HepG2 (cell line): ENCODE measurements around the gene ABTB2. TPM values are rescaled to one million over a fixed set of nuclear protein-coding genes. Genes with fewer than 3 reads are reported as not detected.
A peak's percentile ranks its signal among the peaks of the same experiment; 100 is the strongest.

Source experiments
- ATAC-seq: fragments of 200-7000 bp; cut with Tn5 transposase; 3 replicates; pipeline ENCODE4 v1.9.1; 2020; ENCODE audit warnings: mild to moderate bottlenecking, moderate library complexity
- BruUV-seq: library from RNA; stranded (reverse); fragments of 400-500 nt; replicated peaks from 2 replicates; lab custom pipeline; 2021; lab: Mats Ljungman, UMichigan
- CTCF ChIA-PET: fragments of 300-600 bp; formaldehyde crosslinking; extraction: SDS; loops from one replicate; lab custom pipeline; 2021; ENCODE audit warnings: low total read pairs, inconsistent platforms, low intra/inter-chr PET ratio; lab: Yijun Ruan, JAX
- POLR2A ChIA-PET: fragments of 350-600 bp; sonication (Branson Sonifier 250); formaldehyde crosslinking; loops from one replicate; lab custom pipeline; 2020; ENCODE audit warnings: antibody characterized with exemption, inconsistent platforms; lab: Yijun Ruan, JAX
- DNase-seq: peaks from one replicate; pipeline ENCODE4 v3.0.0-alpha.2; 2015; ENCODE audit warnings: low spot score
- FAIRE-seq: peaks from 3 replicates; lab custom pipeline; 2011; peaks lifted over from hg19 to GRCh38; lab: Jason Lieb, UNC
- H2AFZ ChIP-seq: one replicate; pipeline ENCODE4 v1.6.1; 2011; ENCODE audit warnings: low read length, inconsistent platforms
- H3K27ac ChIP-seq: fragments of 300-600 bp; 3 replicates; pipeline ENCODE4 v1.8.0; 2011; ENCODE audit warnings: mixed run types, mild to moderate bottlenecking, mixed read lengths, low read length, inconsistent platforms; ENCODE audit not compliant: insufficient read depth; ENCODE audit errors: extremely low read length
- H3K27me3 ChIP-seq, 2 experiments: fragments of 200-600 bp in 1 of 2; 2 replicates in 1 of 2; 3 replicates in 1 of 2; pipeline versions ENCODE4 v1.6.0 to v1.8.0; 2011; ENCODE audit warnings: low read length in 2 of 2, mild to moderate bottlenecking in 2 of 2, moderate library complexity in 2 of 2, inconsistent platforms in 1 of 2; ENCODE audit not compliant: insufficient read depth in 2 of 2, control insufficient read depth in 1 of 2
- H3K36me3 ChIP-seq, 2 experiments: fragments of 200-600 bp in 1 of 2; replicated peaks in 1 of 2; 2 replicates in 1 of 2; 3 replicates in 1 of 2; pipeline versions ENCODE4 v1.5.1 to v1.8.0; 2011; ENCODE audit warnings: low read length in 2 of 2, inconsistent platforms in 1 of 2; ENCODE audit not compliant: insufficient read depth in 2 of 2, control insufficient read depth in 1 of 2
- H3K4me1 ChIP-seq: 2 replicates; pipeline ENCODE4 v1.5.1; 2012; ENCODE audit warnings: low read length, inconsistent platforms; ENCODE audit not compliant: insufficient read depth
- H3K4me2 ChIP-seq: 2 replicates; pipeline ENCODE4 v1.6.0; 2011; ENCODE audit warnings: low read depth, low read length, inconsistent platforms
- H3K4me3 ChIP-seq, 3 experiments: fragments of 200-600 bp in 1 of 3; sonication (generic), shearing (Covaris generic) in 1 of 3; replicated peaks in 1 of 3; 2 replicates each; pipeline ENCODE4 v1.5.1; 2011 to 2016; ENCODE audit warnings: low read length in 3 of 3, inconsistent platforms in 2 of 3, low read depth in 2 of 3, mild to moderate bottlenecking in 2 of 3, control low read depth in 1 of 3, mixed read lengths in 1 of 3; ENCODE audit not compliant: insufficient read depth in 1 of 3
- H3K79me2 ChIP-seq: one replicate; pipeline ENCODE4 v1.6.1; 2011; ENCODE audit warnings: low read length, inconsistent platforms; ENCODE audit not compliant: insufficient read depth
- H3K9ac ChIP-seq: 2 replicates; pipeline ENCODE4 v1.6.0; 2011; ENCODE audit warnings: mild to moderate bottlenecking, low read depth, low read length, inconsistent platforms; ENCODE audit not compliant: insufficient read depth
- H3K9me3 ChIP-seq: 2 replicates; pipeline ENCODE4 v1.5.1; 2012; ENCODE audit warnings: mild to moderate bottlenecking, low read length
- H4K20me1 ChIP-seq: 2 replicates; pipeline ENCODE4 v1.6.0; 2011; ENCODE audit warnings: inconsistent platforms, mild to moderate bottlenecking, low read length, moderate library complexity; ENCODE audit not compliant: insufficient read depth
- AGO2 ChIP-seq: fragments of 200-400 bp; formaldehyde crosslinking; optimal IDR thresholded peaks from 2 replicates; pipeline ENCODE3; 2017; ENCODE audit warnings: mild to moderate bottlenecking, low read depth, low read length, moderate library complexity
- BRCA1 ChIP-seq: sonication (generic); formaldehyde crosslinking; IDR thresholded peaks from 2 replicates; pipeline ENCODE4 v1.4.0; 2020; ENCODE audit warnings: missing genetic modification reagents
- RBM22 ChIP-seq: fragments of 200-400 bp; formaldehyde crosslinking; optimal IDR thresholded peaks from 2 replicates; pipeline ENCODE3; 2017; ENCODE audit warnings: mild to moderate bottlenecking, low read length, moderate library complexity
- SIX4 ChIP-seq: sonication (generic); formaldehyde crosslinking; IDR thresholded peaks from 2 replicates; pipeline ENCODE4 v1.4.0; 2020; ENCODE audit warnings: missing genetic modification reagents
- XBP1 ChIP-seq: sonication (generic); formaldehyde crosslinking; IDR thresholded peaks from 2 replicates; pipeline ENCODE4 v1.5.0; 2020; ENCODE audit warnings: missing genetic modification reagents
- WGBS: methylation state at CpG from one replicate; pipeline ENCODE4 v1.1.6; 2017; ENCODE audit warnings: low lambda C conversion rate; 5-methylcytosine and 5-hydroxymethylcytosine counted together
- in situ Hi-C: cut with HindIII; loops from 2 replicates; pipeline ENCODE4 v1.10.0; 2017; ENCODE audit warnings: low pct_unique_long_range_greater_than_20kb; ENCODE audit not compliant: extremely low pct_ligation_motif_present
- intact Hi-C: fragments of 100-400 bp; cut with micrococcal nuclease; formaldehyde crosslinking; loops from one replicate; pipeline ENCODE4 v1.10.0; 2022; ENCODE audit not compliant: unreplicated experiment
- polyA plus RNA-seq, 8 experiments: library from polyadenylated mRNA; depleted of rRNA in 3 of 8; stranded (reverse) in 7 of 8; unstranded in 1 of 8; fragments of >200 nt; fragmentation: Illumina TruSeq in 4 of 8; extraction: Trizol in 4 of 8; gene quantifications; 2 replicates each; pipeline versions ENCODE4 v1.2.1 to v1.2.3, GENCODE V29; 2011 to 2016; ENCODE audit warnings: low read depth in 4 of 8, missing spikeins in 1 of 8, mixed read lengths in 1 of 8; ENCODE audit not compliant: insufficient read depth in 1 of 8
- total RNA-seq, 5 experiments: library from RNA; depleted of rRNA; stranded (reverse); fragments of >200 nt; fragmentation: Illumina TruSeq; extraction: Trizol; gene quantifications; 2 replicates each; pipeline ENCODE4 v1.2.3, GENCODE V29; 2016; ENCODE audit warnings: low read depth in 1 of 5
- TF ChIP-seq, protein P1 (sequence below): sonication (generic); formaldehyde crosslinking; IDR thresholded peaks from 2 replicates; pipeline ENCODE4 v1.9.0; 2022; ENCODE audit warnings: missing genetic modification reagents, mild to moderate bottlenecking, borderline replicate concordance
- TF ChIP-seq, protein P2 (sequence below): sonication (generic); formaldehyde crosslinking; conservative IDR thresholded peaks from 2 replicates; pipeline ENCODE4 v1.4.0; 2020; ENCODE audit warnings: missing genetic modification reagents

Gene ABTB2
- total and polyA plus RNA-seq, 2 of the 13 experiments (the other 11 are each of a cell fraction or from before 2014, with no cell fraction given) = 5.1 to 15.4 TPM

DNA sequence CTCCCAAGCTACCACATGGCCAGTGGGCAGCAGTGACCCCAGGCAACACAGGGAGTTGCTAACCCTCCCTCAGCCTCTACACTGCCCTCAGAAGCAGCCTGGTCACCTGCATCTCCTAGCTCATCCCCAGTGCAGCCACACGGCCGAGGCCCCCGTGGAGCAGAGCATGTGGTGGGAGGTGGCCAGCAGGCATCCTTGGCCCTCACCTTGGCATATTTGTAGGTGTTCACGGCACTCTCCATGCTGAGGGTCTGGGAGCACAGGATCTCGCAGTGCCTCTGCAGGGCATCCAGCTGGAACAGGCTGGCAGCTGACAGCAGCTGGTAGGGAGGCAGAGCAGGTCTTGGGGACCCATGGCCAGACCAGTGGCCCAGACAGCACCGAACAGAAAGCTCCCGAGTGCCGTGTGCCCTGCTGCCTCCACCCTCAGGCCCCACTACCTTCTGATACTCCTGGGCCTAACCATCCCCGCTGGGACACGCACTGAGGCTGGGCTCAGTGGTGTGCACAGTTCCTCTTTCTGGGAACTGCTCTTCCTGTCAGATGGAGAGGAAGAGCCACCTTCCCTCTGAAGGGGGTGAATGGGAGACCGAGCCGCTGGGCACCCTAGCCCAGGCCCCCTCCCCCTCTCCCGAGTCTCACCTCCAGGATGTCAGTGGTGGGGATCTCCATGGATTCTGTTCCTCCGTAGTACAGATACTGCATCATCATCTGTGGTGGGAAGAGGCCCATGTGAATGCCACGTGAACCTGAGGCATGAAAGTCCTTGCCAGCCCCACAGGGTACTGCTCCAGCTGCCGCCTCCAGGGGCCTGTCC, 203.5 kb downstream of the ABTB2 start:
- Histone ChIP-seq H3K4me1 (no peaks in the 10 kb centered on the region), H3K9ac (no peak overlapping the region), H3K27me3 (no peaks in the 10 kb centered on the region), H3K4me2 (no peak overlapping the region), H3K9me3 (no peaks in the 10 kb centered on the region), H3K27ac (no peak overlapping the region), H2AFZ (no peak overlapping the region), H3K79me2 (no peaks in the 10 kb centered on the region), H4K20me1 (no peaks in the 10 kb centered on the region), H3K4me3 (no peak overlapping the region), H3K36me3 (peaks cover 17 to 34% of the 10 kb centered on the region in 2 experiments)
- BruUV-seq = no TSS peak
- no peak for FAIRE-seq
- CTCF ChIA-PET = no interaction called here
- intact Hi-C loops (no loop called here), in situ Hi-C loops (loop anchor here (25.0 kb wide), 1 partner anchor 758 kb away; the partner anchor contains the start of genes APIP and PDHX)
- DNase-seq = no peak
- WGBS = 95% methylated on average over 6 of the region's 16 CpGs
- no peak for ATAC-seq
- POLR2A ChIA-PET = interaction anchor here (0.5 kb wide), 1 partner anchor 72 kb away, joined by 3 read pairs; no protein-coding TSS in a partner anchor
- TF ChIP-seq RBM22 (peak; percentile 61), AGO2 (peak; percentile 86), XBP1 (no peak)

DNA sequence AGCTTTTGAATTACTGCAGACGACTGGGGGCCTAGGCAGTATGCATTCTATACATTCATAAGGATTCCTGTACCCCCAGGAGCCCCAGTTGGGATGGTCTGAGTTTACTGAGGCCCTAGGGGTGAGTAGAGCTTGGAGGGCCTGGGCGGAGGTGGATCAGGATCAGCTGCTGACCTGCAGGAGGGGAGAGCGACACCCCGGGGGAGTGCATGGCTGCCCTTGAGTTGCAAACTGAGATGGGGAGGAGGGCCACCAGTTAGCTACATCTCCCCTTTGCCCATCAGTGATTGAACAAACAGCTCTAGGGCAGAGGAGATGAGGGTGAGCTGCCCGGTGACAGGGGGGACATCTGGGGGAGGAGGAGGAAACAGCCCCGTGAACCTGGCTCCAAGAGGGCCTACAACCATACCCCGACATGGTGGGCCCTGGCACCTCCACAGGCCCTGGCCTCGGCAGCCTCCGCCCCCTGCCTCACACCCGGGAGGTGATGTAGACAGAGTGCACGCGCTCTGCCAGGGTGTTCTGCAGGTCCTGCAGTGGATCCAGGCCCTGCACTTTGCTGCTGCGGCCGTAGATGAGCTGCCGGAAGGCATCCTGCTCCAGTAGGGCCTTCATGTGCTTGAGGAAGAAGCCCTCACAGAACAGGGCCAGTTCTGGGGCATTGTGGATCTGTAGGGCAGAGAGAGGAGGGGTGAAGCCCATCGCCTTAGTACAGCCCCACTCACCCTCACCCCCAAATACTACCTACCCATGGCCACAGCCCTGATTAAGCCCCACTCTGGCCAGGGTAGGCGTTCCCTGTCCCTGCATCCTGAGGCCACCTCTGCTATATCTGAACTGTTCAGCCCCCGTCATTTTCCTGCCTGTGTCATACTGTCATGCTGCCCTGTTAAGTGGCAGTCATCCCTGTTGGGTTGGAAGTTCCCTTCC, 205.6 kb downstream of the ABTB2 start:
- Histone ChIP-seq H3K4me3 (no peak overlapping the region), H3K79me2 (no peaks in the 10 kb centered on the region), H4K20me1 (no peaks in the 10 kb centered on the region), H2AFZ (no peak overlapping the region), H3K27ac (no peak overlapping the region), H3K9ac (no peak overlapping the region), H3K36me3 (peaks cover 23 to 48% of the 10 kb centered on the region in 2 experiments), H3K9me3 (no peaks in the 10 kb centered on the region), H3K4me1 (no peaks in the 10 kb centered on the region), H3K4me2 (no peak overlapping the region), H3K27me3 (no peaks in the 10 kb centered on the region)
- ChIA-PET CTCF (interaction anchor here (3.3 kb wide), 1 partner anchor 207 kb away, joined by 21 read pairs; no protein-coding TSS in a partner anchor), POLR2A (no interaction called here)
- intact Hi-C loops (no loop called here), in situ Hi-C loops (loop anchor here (25.0 kb wide), 1 partner anchor 760 kb away; the partner anchor contains the start of genes APIP and PDHX)
- DNase-seq (no peak), ATAC-seq (no peak), FAIRE-seq (no peak)
- TF ChIP-seq BRCA1 (CRISPR knock-in tag) (no peak), RBM22 (peak; percentile 94), AGO2 (peak; percentile 72), SIX4 (CRISPR knock-in tag) (no peak)
- TF ChIP-seq, protein P1, sequence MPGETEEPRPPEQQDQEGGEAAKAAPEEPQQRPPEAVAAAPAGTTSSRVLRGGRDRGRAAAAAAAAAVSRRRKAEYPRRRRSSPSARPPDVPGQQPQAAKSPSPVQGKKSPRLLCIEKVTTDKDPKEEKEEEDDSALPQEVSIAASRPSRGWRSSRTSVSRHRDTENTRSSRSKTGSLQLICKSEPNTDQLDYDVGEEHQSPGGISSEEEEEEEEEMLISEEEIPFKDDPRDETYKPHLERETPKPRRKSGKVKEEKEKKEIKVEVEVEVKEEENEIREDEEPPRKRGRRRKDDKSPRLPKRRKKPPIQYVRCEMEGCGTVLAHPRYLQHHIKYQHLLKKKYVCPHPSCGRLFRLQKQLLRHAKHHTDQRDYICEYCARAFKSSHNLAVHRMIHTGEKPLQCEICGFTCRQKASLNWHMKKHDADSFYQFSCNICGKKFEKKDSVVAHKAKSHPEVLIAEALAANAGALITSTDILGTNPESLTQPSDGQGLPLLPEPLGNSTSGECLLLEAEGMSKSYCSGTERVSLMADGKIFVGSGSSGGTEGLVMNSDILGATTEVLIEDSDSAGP (CRISPR knock-in tag) = no peak
- TF ChIP-seq, protein P2, sequence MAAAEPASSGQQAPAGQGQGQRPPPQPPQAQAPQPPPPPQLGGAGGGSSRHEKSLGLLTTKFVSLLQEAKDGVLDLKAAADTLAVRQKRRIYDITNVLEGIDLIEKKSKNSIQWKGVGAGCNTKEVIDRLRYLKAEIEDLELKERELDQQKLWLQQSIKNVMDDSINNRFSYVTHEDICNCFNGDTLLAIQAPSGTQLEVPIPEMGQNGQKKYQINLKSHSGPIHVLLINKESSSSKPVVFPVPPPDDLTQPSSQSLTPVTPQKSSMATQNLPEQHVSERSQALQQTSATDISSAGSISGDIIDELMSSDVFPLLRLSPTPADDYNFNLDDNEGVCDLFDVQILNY (CRISPR knock-in tag) = no peak
- 98% methylated on average over 12 of the region's 18 CpGs for WGBS
- no TSS peak for BruUV-seq
